Measurements from ENCODE around the gene MOSPD3. TPM values are rescaled to one million over a fixed set of nuclear protein-coding genes. Genes with fewer than 3 reads are reported as not detected.

The MOSPD3 gene
- total and polyA plus RNA-seq, 2 of the 13 experiments (the other 11 are each of a cell fraction or from before 2014, with no cell fraction given): 7.6 to 8.8 TPM

GRCh38 chr7:100641463-100641859 is 29.1 kb downstream of the MOSPD3 start, which contains the start of gene TFR2 (continued):
- TF ChIP-seq ZNF34 (CRISPR knock-in tag; IDR thresholded peaks at IDR 0.05; ENCODE audit: borderline replicate concordance): no peak
- peak; percentile 47 for TF ChIP-seq ZNF574 (CRISPR knock-in tag; IDR thresholded peaks at IDR 0.05)
- TF ChIP-seq, protein P1, sequence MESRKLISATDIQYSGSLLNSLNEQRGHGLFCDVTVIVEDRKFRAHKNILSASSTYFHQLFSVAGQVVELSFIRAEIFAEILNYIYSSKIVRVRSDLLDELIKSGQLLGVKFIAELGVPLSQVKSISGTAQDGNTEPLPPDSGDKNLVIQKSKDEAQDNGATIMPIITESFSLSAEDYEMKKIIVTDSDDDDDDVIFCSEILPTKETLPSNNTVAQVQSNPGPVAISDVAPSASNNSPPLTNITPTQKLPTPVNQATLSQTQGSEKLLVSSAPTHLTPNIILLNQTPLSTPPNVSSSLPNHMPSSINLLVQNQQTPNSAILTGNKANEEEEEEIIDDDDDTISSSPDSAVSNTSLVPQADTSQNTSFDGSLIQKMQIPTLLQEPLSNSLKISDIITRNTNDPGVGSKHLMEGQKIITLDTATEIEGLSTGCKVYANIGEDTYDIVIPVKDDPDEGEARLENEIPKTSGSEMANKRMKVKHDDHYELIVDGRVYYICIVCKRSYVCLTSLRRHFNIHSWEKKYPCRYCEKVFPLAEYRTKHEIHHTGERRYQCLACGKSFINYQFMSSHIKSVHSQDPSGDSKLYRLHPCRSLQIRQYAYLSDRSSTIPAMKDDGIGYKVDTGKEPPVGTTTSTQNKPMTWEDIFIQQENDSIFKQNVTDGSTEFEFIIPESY (CRISPR knock-in tag; IDR thresholded peaks at IDR 0.05): 0 out of 2 replicates have a peak, but pooled peaks have one; percentile 23
- TF ChIP-seq ZNF577 (CRISPR knock-in tag; IDR thresholded peaks at IDR 0.05; ENCODE audit: borderline replicate concordance, low read depth): no peak
- no peak for TF ChIP-seq MEF2D (CRISPR knock-in tag; IDR thresholded peaks at IDR 0.05)
- no peak for TF ChIP-seq ZZZ3 (CRISPR knock-in tag; IDR thresholded peaks at IDR 0.05; ENCODE audit: borderline replicate concordance)
- TF ChIP-seq CCAR2 (optimal IDR thresholded peaks at IDR 0.05; ENCODE audit: low read depth, low read length): no peak
- TF ChIP-seq GATAD2A (CRISPR knock-in tag; IDR thresholded peaks at IDR 0.05): peak; percentile 85
- no peak for TF ChIP-seq ZNF251 (CRISPR knock-in tag; IDR thresholded peaks at IDR 0.05)
- TF ChIP-seq KDM4B (CRISPR knock-in tag; IDR thresholded peaks at IDR 0.05): peak; percentile 54; the same call in 1 of the 2 replicates
- no peak for TF ChIP-seq ZNF484 (CRISPR knock-in tag; IDR thresholded peaks at IDR 0.05; ENCODE audit: borderline replicate concordance, low read depth)
- no peak for TF ChIP-seq MAF1 (CRISPR knock-in tag; IDR thresholded peaks at IDR 0.05; ENCODE audit: borderline replicate concordance)
- TF ChIP-seq RCOR2 (CRISPR knock-in tag; IDR thresholded peaks at IDR 0.05): no peak
- TF ChIP-seq ZNF547 (CRISPR knock-in tag; IDR thresholded peaks at IDR 0.05): no peak
- TF ChIP-seq NFYC (CRISPR knock-in tag; IDR thresholded peaks at IDR 0.05): no peak
- TF ChIP-seq, protein P2, sequence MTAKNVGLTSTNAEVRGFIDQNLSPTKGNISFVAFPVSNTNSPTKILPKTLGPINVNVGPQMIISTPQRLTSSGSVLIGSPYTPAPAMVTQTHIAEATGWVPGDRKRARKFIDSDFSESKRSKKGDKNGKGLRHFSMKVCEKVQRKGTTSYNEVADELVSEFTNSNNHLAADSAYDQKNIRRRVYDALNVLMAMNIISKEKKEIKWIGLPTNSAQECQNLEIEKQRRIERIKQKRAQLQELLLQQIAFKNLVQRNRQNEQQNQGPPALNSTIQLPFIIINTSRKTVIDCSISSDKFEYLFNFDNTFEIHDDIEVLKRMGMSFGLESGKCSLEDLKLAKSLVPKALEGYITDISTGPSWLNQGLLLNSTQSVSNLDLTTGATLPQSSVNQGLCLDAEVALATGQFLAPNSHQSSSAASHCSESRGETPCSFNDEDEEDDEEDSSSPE (CRISPR knock-in tag; IDR thresholded peaks at IDR 0.05): no peak
- TF ChIP-seq ARID4A (CRISPR knock-in tag; IDR thresholded peaks at IDR 0.05; ENCODE audit: borderline replicate concordance): peak; percentile 59; the same call in 1 of the 2 replicates
